ENCODE results near the gene DHRSX. TPM values are rescaled to one million over a fixed set of nuclear protein-coding genes. Genes with fewer than 3 reads are reported as not detected.
"Not testable (repeated sequence)": the region's sequence is repeated elsewhere in the genome, so short reads cannot be mapped to it uniquely, and the experiment has no call there.

Gene DHRSX
- total RNA-seq, 2 donors from 2014 or later, result 24.2 to 37.1 TPM

GRCh38 chrX:2483398-2484060 lies 17.2 kb downstream of the DHRSX start:
- peaks cover 0 to 1% of the 10 kb centered on the region in 2 donors for H3K36me3 ChIP-seq
- 65% methylated on average over 16 of the region's 16 CpGs for WGBS
- no peaks in the 10 kb centered on the region for H3K4me1 ChIP-seq (replicated peaks)
- no peaks in the 10 kb centered on the region for H3K27me3 ChIP-seq (replicated peaks; ENCODE audit: insufficient read depth)
- H3K9me3 ChIP-seq, result no peaks in the 10 kb centered on the region
- no peak for DNase-seq (ENCODE audit: low spot score)
- no peak overlapping the region for H3K4me3 ChIP-seq
- H3K27ac ChIP-seq, result no peak overlapping the region
- intact Hi-C loops (cut with DNase I), result no loop called here
- TF ChIP-seq POLR2AphosphoS5 (IDR thresholded peaks at IDR 0.05) (no peak), POLR2A (IDR thresholded peaks at IDR 0.05) (no peak), CTCF (IDR thresholded peaks at IDR 0.05) (no peak)

- intact Hi-C loops (cut with DNase I); H3K4me3 ChIP-seq; H3K9me3 ChIP-seq; H3K27me3 ChIP-seq (replicated peaks; ENCODE audit: insufficient read depth); H3K36me3 ChIP-seq; DNase-seq (ENCODE audit: low spot score); H3K4me1 ChIP-seq (replicated peaks); H3K27ac ChIP-seq: not testable (repeated sequence)
- 91% methylated on average over 12 of the region's 12 CpGs for WGBS
Measured at GRCh38 chrX:2481597-2481996, 19.2 kb downstream of the DHRSX start.

- H3K4me3 ChIP-seq; H3K9me3 ChIP-seq; DNase-seq (ENCODE audit: low spot score); H3K4me1 ChIP-seq (replicated peaks); H3K27me3 ChIP-seq (replicated peaks; ENCODE audit: insufficient read depth); intact Hi-C loops (cut with DNase I); H3K27ac ChIP-seq; H3K36me3 ChIP-seq: not testable (repeated sequence)
- 97% methylated on average over 5 of the region's 5 CpGs for WGBS
Measured at GRCh38 chrX:2479982-2480381, 20.8 kb downstream of the DHRSX start.

GRCh38 chrX:2479420-2479780 lies 21.4 kb downstream of the DHRSX start:
- Histone ChIP-seq H3K9me3 (no peaks in the 10 kb centered on the region), H3K4me3 (no peak overlapping the region), H3K36me3 (no peaks in the 10 kb centered on the region), H3K27ac (no peak overlapping the region), H3K27me3 (replicated peaks; ENCODE audit: insufficient read depth) (no peaks in the 10 kb centered on the region), H3K4me1 (replicated peaks) (no peaks in the 10 kb centered on the region)
- TF ChIP-seq CTCF (IDR thresholded peaks at IDR 0.05), result no peak
- TF ChIP-seq POLR2A (IDR thresholded peaks at IDR 0.05), result no peak
- no peak for TF ChIP-seq POLR2AphosphoS5 (IDR thresholded peaks at IDR 0.05)
- intact Hi-C loops (cut with DNase I), result no loop called here
- DNase-seq (ENCODE audit: low spot score), result no peak
- 94% methylated on average over 15 of the region's 15 CpGs for WGBS

GRCh38 chrX:2478546-2479419 lies 22.0 kb downstream of the DHRSX start:
- no peak overlapping the region for H3K27ac ChIP-seq
- TF ChIP-seq CTCF (IDR thresholded peaks at IDR 0.05) (no peak), POLR2AphosphoS5 (IDR thresholded peaks at IDR 0.05) (no peak), POLR2A (IDR thresholded peaks at IDR 0.05) (no peak)
- intact Hi-C loops (cut with DNase I), result no loop called here
- no peaks in the 10 kb centered on the region for H3K27me3 ChIP-seq (replicated peaks; ENCODE audit: insufficient read depth)
- WGBS, result 91% methylated on average over 21 of the region's 21 CpGs
- H3K9me3 ChIP-seq, result no peaks in the 10 kb centered on the region
- H3K36me3 ChIP-seq, result no peaks in the 10 kb centered on the region
- H3K4me1 ChIP-seq (replicated peaks), result no peaks in the 10 kb centered on the region
- no peak overlapping the region for H3K4me3 ChIP-seq
- DNase-seq (ENCODE audit: low spot score), result no peak

- intact Hi-C loops (cut with DNase I); DNase-seq (ENCODE audit: low spot score); H3K27me3 ChIP-seq (replicated peaks; ENCODE audit: insufficient read depth); H3K4me3 ChIP-seq; H3K9me3 ChIP-seq; H3K36me3 ChIP-seq; H3K27ac ChIP-seq; H3K4me1 ChIP-seq (replicated peaks): not testable (repeated sequence)
- 94% methylated on average over 11 of the region's 11 CpGs for WGBS
Measured at GRCh38 chrX:2477313-2477712, 23.5 kb downstream of the DHRSX start.

Measured in prostate gland (tissue), 2 donors.